Activated CD8-positive, alpha-beta memory T cell treated with anti-CD3 and anti-CD28 coated beads, Interleukin-2, amount 50 U/mL, for 4 hours (primary cell): Measurements from ENCODE around the gene COX6B1.
A peak's percentile ranks its signal among the peaks of the same experiment; 100 is the strongest.
"Not testable (repeated sequence)": the region's sequence is repeated elsewhere in the genome, so short reads cannot be mapped to it uniquely, and the experiment has no call there.

Experiments used
- DNase-seq: peaks from one replicate; pipeline ENCODE4 v3.0.0-alpha.2; 2020

COX6B1 gene

DNA sequence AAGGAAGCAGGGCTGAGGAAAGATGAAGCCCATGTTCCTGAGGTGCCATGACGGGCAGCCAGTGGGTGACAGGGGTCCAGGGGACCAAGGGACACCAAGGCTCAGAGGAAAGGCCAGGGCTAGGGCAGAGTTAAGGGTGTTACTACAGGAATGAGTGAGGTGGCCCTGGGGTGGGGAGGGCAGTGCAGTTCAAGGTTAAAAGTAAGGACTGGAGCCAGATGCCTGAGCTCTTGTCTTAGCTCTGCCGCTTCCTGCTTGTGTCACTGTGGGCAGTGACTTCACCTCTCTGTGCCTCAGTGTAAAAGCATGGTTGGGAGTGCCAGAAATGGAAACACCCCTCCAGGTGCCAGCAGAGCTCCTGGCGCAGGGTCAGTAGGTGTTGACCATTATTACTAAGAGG lies 11.5 kb upstream of the COX6B1 start:
- DNase-seq = no peak

DNA sequence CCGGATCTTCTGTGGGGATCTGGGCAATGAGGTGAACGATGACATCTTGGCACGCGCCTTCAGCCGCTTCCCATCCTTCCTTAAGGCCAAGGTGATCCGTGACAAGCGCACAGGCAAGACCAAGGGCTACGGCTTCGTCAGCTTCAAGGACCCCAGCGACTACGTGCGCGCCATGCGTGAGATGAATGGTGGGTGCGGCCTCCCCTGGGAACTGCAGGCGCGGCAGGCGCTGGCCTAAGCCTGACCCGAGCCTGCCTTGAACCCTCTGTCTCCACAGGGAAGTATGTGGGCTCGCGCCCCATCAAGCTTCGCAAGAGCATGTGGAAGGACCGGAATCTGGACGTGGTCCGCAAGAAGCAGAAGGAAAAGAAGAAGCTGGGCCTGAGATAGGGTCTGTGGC lies 11.0 kb upstream of the COX6B1 start:
- DNase-seq = no peak

DNA sequence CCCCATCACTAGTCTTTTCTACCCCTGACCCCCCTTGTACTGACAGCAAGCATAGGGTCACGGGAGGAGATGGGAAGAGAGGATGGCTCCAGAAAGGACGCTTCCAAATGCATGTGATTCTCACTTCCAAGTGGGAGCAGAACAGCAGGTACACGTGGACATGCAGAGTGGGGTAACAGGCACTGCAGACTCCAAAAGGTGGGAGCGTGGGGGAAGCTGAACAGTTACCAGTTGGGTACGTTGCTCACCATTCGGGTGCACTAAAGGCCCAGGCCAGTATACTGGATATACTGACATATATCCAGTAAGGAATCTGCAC lies 8.8 kb upstream of the COX6B1 start:
- no peak for DNase-seq

DNA sequence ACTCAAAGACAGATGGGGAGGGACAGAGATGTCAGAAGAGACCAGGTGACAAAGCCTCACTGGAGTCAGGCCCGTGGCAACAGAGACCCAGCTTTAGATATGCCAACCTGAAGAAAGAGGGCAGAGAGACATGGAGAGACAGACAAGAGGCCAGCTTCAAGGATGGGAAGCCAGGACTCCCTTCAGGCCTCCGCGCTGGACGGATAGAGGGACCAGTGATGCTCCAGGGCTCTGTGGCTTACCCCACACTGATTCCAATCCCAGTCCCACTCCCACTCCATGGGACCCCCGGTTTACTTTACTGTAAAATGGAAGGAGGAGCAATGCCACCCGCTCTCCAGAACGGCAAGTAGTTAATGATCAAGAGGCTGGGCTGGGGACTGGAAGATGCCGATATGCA lies 8.3 kb upstream of the COX6B1 start:
- DNase-seq = no peak

DNA sequence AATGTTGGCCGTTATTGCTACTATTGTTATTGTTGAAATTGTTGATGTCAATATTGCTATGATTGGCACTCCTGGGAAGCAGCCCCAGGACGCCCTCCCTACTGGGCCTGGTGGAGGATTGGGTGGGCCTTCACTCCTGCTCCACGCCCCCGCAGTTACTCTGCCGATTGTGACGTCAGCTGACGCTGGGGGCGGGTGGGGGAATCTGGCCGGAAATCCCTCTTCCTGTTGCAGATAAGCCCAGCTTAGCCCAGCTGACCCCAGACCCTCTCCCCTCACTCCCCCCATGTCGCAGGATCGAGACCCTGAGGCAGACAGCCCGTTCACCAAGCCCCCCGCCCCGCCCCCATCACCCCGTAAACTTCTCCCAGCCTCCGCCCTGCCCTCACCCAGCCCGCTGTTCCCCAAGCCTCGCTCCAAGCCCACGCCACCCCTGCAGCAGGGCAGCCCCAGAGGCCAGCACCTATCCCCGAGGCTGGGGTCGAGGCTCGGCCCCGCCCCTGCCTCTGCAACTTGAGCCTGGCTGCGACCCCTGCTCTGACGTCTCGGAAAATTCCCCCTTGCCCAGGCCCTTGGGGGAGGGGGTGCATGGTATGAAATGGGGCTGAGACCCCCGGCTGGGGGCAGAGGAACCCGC lies 6.5 kb upstream of the COX6B1 start, which contains the start of gene ETV2:
TSS of gene ETV2 (plus strand) at position 231 of the 637 bp plus-strand sequence. CDS start 716 bp downstream, outside the sequence.
- peak; percentile 63 for DNase-seq

DNA sequence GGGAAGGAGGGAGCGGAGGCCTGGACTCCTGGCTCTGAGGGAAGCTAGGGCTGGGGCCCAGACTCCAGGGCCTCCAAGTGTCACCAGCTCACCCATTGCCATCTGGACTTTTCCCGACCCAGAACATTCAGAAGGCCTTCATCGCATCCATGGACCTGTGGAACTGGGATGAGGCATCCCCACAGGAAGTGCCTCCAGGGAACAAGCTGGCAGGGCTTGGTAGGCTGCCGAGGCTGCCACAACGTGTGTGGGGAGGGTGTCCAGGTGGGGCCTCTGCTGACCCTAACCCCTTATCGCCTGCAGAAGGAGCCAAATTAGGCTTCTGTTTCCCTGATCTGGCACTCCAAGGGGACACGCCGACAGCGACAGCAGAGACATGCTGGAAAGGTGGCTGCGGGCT lies 5.8 kb upstream of the COX6B1 start:
- DNase-seq = no peak

DNA sequence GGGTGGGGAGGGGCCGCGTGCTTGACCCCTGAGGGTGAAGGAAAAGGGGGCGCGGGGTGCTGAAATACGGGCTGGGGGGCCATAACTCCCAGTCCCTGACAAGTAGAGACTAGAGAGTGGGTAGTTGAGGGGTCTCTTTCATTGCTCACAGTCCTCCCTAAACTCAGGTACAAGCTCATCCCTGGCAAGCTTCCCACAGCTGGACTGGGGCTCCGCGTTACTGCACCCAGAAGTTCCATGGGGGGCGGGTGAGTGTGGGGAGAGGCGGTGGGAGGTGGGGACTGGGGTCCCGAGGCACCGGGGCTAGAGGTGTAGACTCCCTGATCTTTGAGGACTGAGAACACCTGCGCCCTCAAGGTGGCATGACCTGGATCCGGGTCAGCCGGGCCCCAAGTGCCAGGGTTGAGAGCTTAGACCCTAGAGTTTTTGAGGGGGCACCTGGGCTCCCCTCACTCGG lies 5.3 kb upstream of the COX6B1 start:
- no peak for DNase-seq

DNA sequence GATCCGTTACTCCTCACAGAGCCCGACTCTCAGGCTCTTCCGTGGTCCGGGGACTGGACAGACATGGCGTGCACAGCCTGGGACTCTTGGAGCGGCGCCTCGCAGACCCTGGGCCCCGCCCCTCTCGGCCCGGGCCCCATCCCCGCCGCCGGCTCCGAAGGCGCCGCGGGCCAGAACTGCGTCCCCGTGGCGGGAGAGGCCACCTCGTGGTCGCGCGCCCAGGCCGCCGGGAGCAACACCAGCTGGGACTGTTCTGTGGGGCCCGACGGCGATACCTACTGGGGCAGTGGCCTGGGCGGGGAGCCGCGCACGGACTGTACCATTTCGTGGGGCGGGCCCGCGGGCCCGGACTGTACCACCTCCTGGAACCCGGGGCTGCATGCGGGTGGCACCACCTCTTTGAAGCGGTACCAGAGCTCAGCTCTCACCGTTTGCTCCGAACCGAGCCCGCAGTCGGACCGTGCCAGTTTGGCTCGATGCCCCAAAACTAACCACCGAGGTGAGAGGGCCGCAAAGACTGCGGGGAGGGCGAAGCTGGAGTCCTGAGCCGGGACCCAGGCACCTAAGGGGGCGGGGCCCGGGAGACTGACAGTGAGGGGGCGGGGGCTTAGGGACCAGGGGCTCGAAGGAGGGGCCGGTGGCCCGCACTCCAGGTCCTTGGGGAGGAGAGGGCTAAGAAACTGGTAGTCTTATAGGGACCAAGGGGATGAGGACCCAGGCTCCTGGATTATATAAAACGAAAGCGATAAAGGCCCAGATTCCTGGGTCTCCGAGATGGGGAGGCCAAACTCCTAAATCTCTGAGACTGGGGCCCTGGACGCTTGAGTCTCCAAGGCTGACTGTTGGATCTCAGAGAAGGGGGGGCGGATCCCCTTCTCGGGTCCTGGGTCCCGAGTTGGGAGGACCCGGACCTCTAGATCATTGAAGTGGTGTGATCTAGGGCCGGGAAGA lies 4.6 kb upstream of the COX6B1 start:
- DNase-seq = peak; percentile 74

DNA sequence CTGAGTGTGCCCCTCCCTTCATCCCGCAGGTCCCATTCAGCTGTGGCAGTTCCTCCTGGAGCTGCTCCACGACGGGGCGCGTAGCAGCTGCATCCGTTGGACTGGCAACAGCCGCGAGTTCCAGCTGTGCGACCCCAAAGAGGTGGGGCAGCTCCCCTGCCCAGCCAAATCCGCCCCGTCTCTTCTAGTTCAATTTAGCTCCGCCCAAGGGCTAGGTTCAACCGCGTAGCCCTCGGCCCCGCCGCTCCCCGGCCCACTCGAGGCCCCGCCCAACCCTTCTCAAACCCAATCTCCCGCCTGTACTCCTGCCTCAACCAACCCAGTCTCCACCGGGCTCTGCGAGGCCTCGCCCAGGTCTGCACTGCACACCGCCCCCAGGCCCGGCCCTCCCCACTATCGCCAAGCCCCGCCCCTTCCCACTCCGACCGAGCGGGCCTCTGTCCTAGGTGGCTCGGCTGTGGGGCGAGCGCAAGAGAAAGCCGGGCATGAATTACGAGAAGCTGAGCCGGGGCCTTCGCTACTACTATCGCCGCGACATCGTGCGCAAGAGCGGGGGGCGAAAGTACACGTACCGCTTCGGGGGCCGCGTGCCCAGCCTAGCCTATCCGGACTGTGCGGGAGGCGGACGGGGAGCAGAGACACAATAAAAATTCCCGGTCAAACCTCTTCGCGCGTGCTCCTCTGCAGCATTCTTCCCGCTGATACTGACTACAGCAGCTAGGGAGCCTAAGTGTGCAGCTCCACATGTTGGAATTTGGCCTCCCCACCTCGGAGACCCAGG lies 3.7 kb upstream of the COX6B1 start:
- DNase-seq = peak; percentile 90

DNA sequence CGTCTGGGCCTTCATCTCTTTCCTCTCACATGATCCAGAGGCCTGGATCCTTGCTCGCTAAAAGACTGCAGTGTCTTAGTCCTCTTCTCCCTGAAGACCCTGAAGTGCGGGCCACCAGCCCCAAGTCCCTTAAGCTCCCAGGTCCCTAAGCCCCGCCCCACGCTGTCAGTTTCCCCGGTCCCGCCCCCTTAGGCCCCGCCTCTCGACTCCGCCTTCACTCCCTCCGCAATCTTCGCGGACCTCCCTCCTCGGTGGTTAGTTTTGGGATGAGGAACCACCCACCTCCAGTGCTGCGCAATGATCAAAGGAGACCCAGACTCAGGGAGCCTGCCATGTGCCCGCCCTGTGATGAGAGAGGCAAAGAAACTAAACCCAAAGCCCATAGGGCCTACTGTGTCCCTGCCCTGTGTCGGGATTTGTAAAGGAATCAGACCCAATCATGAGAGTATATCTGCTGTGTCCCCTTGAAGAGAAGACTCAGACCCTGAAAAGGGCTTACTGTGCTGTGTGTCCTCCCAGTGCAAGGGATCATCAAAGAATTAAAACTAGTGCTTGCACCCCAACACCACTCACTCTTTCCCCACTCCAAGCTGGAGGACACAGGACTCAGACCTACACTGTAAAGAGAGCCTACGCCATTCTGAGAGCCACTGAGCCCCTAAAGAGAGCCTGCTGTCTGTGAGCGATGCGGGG lies 3.0 kb upstream of the COX6B1 start:
- peak; percentile 77 for DNase-seq

DNA sequence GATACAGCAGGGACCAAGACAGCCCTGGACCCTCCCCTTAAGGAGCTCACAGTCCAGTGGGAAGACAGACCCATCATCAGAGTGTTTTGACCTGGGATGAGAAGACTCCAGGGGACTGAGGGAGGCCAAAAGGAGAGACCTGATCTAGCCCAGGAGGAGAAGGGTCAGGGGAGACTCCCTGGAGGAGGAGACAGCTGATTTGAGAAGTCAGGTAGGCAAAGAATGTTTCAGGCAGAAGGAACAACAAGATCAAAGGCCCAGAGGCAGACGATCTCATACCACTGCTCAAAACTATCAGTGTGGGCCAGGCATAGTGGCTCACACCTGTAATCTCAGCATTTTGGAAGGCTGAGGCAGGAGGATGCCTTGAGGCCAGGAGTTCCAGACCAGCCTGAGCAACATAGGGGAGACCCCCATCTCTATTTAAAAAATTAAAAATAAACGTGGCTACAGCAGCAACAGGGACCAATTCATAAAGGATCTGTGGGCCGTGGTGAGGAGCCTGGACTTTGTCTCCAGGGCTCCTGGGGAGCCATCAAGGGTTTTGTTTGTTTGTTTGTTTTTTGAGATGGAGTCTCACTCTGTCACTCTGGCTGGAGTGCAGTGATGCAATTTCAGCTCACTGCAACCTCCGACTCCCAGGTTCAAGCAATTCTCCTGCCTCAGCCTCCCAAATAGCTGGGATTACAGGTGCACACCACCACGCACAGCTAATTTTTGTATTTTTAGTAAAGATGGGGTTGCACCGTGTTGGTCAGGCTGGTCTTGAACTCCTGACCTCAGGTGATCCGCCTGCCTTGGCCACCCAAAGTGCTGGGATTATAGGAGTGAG lies 2.2 kb upstream of the COX6B1 start:
- DNase-seq = no peak

DNA sequence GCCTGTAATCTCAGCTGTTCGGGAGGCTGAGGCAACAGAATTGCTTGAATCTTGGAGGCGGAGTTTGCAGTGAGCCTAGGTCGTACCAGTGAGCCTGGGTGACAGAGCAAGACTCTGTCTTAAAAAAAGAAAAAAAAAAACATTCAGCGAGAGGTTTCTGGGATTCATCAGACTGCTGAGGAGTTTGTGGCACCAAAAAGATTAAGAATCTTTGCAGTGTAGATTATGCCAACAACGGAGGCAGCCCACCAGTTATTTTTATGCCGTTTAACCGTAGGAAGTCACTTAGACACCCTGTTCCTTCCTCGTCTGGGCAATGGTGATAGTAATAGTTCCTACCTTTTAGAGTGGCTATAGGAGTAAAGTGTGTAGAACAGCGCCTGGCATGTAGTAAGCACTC lies 2.5 kb downstream of the COX6B1 start:
- DNase-seq = no peak

DNA sequence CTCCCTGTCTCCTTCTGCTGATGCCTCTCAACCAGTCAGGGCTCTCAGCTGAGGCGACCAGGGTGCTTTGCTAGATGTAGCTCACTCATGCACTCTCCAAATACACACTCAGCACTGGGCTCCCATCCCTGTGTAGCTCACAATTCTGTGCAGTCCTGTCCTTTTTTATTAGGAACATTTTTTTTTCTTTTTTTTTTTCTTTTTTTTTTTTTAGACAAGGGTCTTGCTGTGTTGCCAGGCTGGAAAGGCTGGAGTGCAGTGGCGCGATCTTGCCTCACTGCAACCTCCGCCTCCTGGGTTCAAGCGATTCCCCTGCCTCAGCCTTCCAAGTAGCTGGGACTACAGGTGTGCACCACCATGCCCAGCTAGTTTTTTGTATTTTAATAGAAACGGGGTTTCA lies 6.7 kb downstream of the COX6B1 start:
- DNase-seq = not testable (repeated sequence)

DNA sequence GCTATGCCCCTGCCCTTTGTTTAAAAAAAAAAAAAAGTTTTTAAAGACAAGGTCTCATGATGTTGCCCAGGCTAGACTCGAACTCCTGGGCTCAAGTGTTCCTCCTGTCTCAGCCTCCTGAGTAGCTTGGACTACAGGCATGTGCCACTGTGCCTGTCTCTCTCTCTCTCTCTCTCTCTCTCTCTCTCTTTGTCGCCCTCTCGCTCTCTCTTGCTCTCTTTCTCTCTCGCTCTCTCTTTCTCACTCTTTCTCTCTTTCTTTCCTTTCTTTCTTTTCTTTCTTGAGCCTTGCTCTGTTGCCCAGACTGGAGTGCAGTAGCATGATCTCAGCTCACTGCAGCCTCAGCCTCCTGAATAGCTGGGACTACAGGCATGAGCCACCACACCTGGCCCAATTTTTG lies 7.5 kb downstream of the COX6B1 start:
- no peak for DNase-seq

DNA sequence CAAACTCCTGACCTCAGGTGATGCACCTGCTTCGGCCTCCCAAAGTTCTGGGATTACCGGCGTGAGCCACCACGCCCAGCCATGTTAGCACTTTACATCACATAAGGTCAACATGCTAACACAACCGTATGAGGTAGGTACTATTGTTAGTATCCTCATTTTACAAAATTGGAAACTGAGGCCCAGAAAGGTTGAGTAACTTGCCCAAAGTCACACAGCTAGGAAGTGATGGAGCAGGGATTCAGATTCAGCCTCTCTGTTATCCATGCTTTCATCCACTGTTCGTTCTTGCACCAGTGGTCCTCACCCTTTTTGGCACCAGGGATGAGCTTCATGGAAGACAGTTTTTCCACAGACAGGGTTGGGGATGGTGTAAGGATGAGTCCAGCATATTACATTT lies 8.6 kb downstream of the COX6B1 start:
- DNase-seq = no peak

DNA sequence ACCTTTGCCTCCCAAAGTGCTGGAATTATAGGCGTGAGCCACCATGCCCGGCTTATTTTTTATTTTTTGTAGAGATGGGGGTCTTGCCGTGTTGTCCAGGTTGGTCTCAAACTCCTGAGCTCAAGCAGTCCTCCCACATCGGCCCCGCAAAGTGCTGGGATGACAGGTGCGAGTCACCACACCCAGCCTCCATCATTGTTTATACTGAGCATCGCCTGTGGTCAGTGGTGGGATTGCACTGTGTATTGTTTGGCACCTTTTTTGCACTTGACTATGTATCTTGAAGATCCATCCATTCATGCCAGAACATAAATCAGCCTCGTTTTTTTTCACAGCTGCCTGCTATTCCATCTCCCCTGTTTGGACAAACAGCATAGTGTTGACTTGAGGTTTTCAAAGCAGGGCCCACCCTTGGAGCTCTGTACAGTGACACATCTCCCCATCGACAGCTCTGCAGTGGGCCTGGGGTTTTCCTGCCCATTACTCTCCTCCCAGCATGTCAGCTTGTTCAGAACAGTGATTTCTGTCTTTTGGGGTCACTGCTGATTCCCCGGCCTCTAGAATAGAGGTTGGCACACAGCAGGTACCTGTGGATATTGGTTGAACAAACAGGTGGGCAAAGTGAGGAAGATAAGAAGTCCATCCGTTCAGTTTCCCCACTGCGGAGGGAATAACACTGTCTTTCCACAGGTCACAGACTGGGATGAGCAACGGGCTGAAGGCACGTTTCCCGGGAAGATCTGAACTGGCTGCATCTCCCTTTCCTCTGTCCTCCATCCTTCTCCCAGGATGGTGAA lies 10.0 kb downstream of the COX6B1 start:
- no peak for DNase-seq

DNA sequence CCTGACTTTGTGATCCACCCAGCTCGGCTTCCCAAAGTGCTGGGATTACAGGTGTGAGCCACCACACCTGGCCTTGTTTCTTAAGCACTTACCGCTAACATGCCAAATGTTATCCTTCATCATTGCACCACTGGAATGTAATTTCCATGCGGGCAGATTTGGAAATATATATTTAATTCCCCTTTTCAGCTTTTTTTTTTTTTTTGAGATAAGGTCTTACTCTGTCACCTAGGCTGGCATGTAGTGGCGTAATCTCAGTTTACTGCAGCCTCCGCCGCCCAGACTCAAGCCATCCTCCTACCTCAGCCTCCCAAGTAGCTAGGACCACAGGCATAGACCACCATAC lies 13.8 kb downstream of the COX6B1 start:
- no peak for DNase-seq

DNA sequence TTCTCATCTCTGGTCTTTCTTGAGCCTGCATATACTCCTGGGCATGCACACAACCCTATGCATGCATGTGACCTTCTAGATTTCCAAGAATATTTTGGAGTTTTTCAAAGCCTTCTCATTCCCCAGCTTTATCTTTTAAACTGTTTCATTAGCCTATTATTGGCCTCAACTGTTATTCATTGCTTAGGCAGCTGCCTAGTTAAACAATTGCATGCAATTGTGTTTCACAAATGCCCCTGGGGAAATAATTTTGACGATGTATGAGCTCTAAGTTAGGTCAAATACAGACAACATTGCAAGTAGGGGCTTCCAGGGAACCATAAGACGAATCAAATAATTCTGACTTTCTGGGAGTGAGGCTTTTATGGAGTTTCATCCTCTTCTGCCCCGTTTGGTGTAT lies 15.9 kb downstream of the COX6B1 start:
- no peak for DNase-seq

DNA sequence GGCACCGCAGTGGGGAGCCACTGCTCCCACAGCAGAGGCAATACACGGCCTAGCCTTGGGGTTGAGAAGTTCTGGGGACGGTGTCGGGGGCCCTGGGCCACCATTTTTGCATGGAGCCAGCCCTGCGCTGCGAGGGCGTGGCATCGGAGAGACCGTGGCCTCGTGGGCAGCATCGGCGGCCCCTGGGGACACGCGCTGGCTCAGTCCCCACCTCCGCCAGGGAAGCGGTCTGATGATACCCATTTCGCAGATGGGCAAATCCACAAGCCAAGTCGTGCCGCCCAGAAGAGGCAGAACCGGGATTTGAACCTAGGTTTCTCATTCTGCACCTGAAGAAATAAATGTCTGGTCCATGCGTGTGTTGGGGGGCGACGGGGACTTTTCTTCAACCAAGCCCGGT lies 17.0 kb downstream of the COX6B1 start:
- DNase-seq = no peak

DNA sequence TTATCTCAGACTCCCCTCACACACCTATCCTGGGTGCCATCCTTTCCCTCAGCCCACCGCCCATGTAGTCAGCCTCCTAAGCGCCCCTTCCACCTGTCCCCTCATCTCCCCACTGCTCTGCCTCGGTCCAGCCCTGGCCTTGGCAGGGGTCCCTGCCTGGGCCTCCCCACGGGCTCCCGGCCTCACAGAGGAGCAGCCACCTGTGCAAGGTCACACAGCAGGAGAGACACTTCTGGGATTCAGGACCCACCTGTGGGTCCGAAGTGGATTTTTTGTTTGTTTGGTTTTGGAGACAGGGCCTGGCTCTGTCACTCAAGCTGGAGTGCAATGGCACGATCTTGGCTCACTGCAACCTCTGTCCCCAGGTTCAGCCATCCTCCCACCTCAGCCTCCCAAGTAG lies 17.5 kb downstream of the COX6B1 start:
- DNase-seq = no peak

DNA sequence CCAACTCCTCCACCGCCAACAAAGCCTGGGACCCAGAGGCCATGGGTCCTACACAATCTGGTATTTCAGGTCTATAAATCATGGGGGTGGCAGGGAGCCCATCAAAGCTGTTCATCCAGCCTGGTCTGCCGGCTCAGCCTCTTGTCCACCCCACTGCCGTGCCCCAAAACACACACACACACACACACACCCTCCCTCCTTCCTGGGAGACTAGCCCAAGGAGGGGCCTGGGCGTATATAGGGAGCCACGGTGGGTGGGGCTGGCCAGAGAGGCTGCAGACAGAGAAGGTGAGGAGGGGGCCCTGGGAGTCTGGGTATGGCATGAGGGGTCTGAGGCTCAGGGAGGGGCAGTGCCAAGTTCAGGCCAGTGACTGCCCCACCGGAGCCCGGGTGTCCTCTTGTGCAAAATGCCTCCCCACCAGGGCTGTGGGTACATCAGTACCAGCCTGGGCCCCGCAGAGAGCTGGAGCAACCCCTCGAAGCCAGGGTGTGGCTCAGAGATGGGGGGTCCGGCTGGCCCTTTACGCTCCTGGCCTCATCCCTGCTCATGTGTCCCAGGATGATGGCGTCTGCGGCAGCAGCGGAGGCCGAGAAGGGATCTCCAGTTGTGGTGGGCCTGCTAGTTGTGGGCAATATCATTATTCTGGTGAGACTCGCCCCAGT lies 18.3 kb downstream of the COX6B1 start, which contains the start of gene UPK1A:
TSS of gene UPK1A (plus strand) at position 267 of the 663 bp plus-strand sequence. CDS start at position 563, 296 bp downstream.
- no peak for DNase-seq
